T47D (cell line): ENCODE measurements around the gene ADCY2.

Source experiments
- DNase-seq, 2 experiments: peaks; one replicate each; pipeline versions ENCODE4 v3.0.0 to v3.0.0-alpha.2; 2011 to 2012; ENCODE audit warnings: low read depth in 1 of 2, low spot score in 1 of 2
- JUND ChIP-seq: IDR thresholded peaks from 2 replicates; pipeline ENCODE4 v1.6.1; 2012; ENCODE audit warnings: low read depth
- in situ Hi-C: cut with HindIII; loops from 2 replicates; pipeline ENCODE4 v1.10.0; 2016; ENCODE audit warnings: low sequenced_read_pairs, low pct_unique_long_range_greater_than_20kb

ADCY2 gene

GRCh38 chr5:7434914-7435313 lies 39.0 kb downstream of the ADCY2 start:
- no peak for TF ChIP-seq JUND
- DNase-seq: no peak
- in situ Hi-C loops: no loop called here

GRCh38 chr5:7435503-7435902 lies 39.6 kb downstream of the ADCY2 start:
- in situ Hi-C loops: no loop called here
- no peak for DNase-seq
- no peak for TF ChIP-seq JUND

- TF ChIP-seq JUND: no peak
- in situ Hi-C loops: no loop called here
- peak in 1 of 2 experiments; percentile 60 for DNase-seq
Observed at GRCh38 chr5:7436521-7436920, 40.6 kb downstream of the ADCY2 start.

- no peak for TF ChIP-seq JUND
- in situ Hi-C loops: no loop called here
- DNase-seq: peak in 1 of 2 experiments; percentile 62
Observed at GRCh38 chr5:7437836-7438235, 41.9 kb downstream of the ADCY2 start.

GRCh38 chr5:7445068-7445467 lies 49.1 kb downstream of the ADCY2 start:
- in situ Hi-C loops: no loop called here
- no peak for TF ChIP-seq JUND

GRCh38 chr5:7445831-7446230 lies 49.9 kb downstream of the ADCY2 start:
- in situ Hi-C loops: no loop called here
- no peak for DNase-seq
- TF ChIP-seq JUND: no peak

More at GRCh38 chr5:7445068-7445467, 49.1 kb downstream of the ADCY2 start:
- DNase-seq: no peak

DNA sequence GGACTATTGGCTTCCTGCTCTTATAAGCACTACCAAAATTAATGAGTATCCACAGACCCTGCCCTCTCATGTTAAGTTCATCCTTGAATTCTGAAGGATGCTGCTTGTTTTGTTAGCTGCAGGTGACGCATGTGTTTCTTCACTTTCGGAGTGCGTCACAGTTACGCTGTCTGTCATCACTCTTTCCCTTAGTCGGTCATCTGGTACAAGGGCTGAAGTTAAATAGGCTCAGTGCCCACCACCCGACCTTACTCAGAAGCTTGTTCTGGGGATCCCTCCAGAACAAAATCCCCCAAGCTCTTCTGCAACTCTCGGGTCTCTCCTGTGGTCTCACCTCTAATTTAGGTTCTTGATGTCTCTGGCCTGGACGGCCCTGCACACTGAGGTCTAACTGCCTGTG lies 51.0 kb downstream of the ADCY2 start:
- in situ Hi-C loops: no loop called here
- no peak for TF ChIP-seq JUND
- no peak for DNase-seq

GRCh38 chr5:7453947-7454346 lies 58.0 kb downstream of the ADCY2 start:
- in situ Hi-C loops: no loop called here
- no peak for DNase-seq
- TF ChIP-seq JUND: no peak

DNA sequence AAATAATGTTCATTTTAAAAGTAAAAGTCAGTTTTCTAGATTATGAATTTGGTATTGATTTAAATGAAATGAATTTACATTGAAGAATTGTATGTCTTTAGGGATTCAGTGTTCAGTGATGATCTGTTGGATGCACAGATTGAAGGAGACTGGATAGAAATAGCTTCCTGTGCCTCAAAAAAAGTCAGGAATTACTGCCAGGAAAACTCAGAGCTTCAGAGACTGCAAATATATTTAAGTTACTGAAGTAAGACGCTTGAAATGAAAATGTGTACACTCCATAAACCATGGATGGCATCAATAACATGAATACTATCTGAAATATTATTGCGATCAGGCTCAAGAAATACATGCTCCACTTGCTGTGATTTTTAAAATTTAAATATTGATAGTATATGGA lies 60.3 kb downstream of the ADCY2 start:
- TF ChIP-seq JUND: no peak
- in situ Hi-C loops: no loop called here
- no peak for DNase-seq

DNA sequence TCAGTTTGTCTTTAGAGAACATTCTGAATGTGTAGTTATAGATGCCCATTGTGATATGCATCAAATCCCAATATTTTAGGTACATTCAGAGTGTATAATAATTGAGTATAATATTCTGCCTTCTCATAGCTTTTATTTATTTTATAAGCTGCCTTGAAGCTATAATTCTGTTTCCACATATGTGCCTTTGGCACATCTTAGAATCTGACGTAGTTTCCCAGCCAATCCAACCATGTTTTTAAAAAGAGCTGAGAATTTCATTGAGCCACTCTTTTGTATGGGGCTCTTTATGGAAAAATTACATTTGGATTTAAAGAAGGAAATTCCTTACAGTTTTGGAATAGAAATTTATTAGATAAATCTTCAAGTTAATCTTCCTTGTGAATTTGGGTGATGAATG lies 65.4 kb downstream of the ADCY2 start:
- DNase-seq: no peak
- TF ChIP-seq JUND: no peak
- in situ Hi-C loops: no loop called here

DNA sequence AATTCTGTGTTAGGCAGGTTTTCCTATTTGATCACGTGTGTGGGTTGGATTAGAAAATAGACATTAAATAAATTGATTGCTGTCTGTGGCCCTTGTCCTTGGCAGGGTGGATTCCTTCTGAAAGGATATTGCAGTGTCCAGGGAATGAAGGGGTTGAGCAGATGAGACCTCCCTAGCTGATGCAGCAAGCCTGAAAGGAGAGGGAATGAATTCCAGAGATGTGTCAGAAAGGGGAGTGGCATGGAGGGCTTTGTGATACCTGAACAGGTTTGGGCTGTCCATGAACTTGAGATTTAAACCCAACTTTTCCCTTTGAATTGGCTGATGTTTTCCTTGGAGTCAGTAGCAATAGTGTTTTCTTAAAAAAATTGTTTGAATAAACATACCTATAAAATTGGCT lies 66.8 kb downstream of the ADCY2 start:
- TF ChIP-seq JUND: no peak
- DNase-seq: no peak
- in situ Hi-C loops: no loop called here

DNA sequence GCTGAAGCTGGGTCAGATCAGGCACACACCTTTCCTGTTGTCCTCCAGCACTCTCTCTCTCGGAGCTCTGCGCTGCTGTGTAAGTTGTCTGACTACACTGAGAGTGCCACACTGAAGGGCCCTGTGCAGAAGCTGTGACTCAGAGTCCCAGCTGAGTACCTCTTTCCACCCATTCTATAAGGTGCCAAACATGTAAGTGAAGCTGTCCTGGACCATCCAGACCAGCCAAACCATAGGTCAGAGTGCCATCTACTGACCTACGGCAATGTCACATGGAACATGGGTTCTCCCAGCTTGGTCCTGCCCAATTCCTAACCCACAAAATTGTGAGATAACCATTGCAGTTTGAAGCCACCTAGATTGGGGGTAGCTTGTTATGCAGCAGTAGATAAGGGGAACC lies 68.2 kb downstream of the ADCY2 start:
- in situ Hi-C loops: no loop called here
- no peak for TF ChIP-seq JUND
- peak in 1 of 2 experiments; percentile 58 for DNase-seq

DNA sequence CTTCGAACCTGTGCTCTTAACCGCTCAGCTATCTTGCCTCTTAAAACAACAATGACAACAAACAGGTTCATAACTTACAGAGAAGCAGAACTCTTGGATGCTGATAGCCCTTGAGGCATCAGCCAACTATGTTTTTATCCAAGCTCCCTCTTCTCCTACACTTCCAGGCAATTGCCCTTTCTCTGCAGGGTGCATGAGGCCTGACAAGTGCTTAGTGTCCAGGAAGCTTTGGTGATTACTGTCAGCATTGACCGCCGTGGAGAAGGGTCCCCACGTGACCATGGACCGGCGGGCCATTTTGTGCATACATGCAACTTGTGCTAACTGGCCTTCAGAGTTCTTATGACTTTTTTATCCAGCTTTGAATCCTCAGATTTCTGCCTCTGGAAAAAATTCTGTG lies 71.2 kb downstream of the ADCY2 start:
- no peak for DNase-seq
- in situ Hi-C loops: no loop called here
- no peak for TF ChIP-seq JUND

- in situ Hi-C loops: no loop called here
- no peak for DNase-seq
- no peak for TF ChIP-seq JUND
Observed at GRCh38 chr5:7468742-7469141, 72.8 kb downstream of the ADCY2 start.
